GM10266 (cell line): ENCODE data around the gene RNPEP.

Experiments
- DNase-seq: peaks from one replicate; pipeline ENCODE4 v3.0.0; 2012; ENCODE audit errors: extremely low spot score
- TF ChIP-seq, protein P1 (sequence below): IDR thresholded peaks from 2 replicates; pipeline ENCODE4 v1.5.1; 2012; ENCODE audit warnings: mild to moderate bottlenecking, low read depth; ENCODE audit not compliant: control insufficient read depth, insufficient read depth; ENCODE audit errors: missing control alignments

The RNPEP gene

GRCh38 chr1:202004711-202005110, 22.3 kb downstream of the RNPEP start:
- TF ChIP-seq, protein P1, sequence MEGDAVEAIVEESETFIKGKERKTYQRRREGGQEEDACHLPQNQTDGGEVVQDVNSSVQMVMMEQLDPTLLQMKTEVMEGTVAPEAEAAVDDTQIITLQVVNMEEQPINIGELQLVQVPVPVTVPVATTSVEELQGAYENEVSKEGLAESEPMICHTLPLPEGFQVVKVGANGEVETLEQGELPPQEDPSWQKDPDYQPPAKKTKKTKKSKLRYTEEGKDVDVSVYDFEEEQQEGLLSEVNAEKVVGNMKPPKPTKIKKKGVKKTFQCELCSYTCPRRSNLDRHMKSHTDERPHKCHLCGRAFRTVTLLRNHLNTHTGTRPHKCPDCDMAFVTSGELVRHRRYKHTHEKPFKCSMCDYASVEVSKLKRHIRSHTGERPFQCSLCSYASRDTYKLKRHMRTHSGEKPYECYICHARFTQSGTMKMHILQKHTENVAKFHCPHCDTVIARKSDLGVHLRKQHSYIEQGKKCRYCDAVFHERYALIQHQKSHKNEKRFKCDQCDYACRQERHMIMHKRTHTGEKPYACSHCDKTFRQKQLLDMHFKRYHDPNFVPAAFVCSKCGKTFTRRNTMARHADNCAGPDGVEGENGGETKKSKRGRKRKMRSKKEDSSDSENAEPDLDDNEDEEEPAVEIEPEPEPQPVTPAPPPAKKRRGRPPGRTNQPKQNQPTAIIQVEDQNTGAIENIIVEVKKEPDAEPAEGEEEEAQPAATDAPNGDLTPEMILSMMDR, result no peak
- DNase-seq, result no peak

DNA sequence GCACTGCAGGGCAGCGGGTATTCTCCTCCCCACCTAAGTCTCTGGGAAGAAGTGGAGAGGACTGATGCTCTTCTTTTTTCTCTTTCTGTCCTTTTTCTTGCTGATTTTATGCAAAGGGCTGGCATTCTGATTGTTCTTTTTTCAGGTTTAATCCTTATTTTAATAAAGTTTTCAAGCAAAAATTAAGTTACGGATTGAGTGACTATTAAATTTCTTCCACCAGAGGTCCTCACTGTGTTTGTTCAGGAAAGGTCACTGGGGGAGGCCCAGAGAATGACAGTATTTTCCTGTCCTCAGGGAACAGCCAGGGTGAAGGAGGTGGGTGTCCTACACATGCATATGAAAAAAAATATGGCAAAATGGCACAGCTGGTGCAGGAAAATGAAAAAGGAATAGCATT, 23.5 kb downstream of the RNPEP start:
- no peak for DNase-seq
- TF ChIP-seq, protein P1, result no peak

DNA sequence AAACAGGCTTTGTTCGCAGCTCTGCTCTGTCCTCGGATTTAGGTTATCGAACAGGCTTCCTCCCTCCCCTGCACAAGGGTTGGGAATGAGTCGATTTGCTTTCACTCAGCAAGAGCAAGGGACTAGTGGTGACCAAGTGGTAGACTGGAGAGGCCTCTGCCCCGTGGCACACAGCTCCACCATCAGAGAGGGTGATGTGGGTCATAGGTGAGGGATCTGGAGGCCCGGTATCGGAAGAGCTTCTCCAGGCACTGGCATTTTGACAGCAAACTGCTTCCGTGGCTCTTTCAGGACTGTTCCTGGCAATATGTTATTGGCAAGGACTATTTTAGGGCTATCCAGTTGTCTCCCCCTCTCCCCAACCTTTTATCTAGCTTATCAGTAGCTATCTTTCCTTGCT, 24.9 kb downstream of the RNPEP start:
- TF ChIP-seq, protein P1, result no peak
- no peak for DNase-seq

DNA sequence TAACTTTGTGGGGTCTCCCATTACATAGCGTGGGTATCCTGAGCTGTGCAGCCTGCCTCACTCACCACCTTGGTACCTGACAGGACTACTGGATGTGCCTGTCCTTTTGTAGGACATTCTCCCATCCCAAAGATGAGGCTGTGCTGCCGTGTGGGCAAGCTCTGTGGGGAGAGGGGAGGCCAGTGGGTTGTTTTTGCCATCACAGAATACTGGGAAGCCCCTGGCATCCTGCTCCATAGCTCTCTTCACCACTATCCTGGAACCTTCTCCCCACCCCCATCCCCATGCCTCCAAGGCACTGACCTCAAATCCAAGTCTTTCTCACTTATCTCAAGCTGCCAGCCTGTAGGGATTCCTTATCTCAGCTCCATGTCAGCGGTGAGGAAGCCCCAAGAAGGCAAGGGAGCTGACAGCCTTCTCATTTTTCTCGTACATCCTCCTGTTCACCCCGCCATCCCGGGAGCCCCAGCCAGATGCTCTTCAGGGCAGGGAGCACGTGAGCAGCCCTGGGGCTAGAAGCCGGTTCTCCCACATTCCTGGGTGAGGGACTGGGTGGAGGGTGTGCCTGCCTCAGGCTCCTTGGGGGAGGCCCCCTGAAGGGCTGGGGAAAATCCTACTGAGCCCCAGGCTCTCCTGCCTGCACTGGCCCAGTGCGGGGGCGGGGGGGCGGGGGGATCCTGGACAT, 25.5 kb downstream of the RNPEP start:
- TF ChIP-seq, protein P1, result no peak
- no peak for DNase-seq

- DNase-seq, result peak; percentile 72
- TF ChIP-seq, protein P1, result peak; percentile 83
Measured at GRCh38 chr1:202009326-202010179, 27.1 kb downstream of the RNPEP start.

DNA sequence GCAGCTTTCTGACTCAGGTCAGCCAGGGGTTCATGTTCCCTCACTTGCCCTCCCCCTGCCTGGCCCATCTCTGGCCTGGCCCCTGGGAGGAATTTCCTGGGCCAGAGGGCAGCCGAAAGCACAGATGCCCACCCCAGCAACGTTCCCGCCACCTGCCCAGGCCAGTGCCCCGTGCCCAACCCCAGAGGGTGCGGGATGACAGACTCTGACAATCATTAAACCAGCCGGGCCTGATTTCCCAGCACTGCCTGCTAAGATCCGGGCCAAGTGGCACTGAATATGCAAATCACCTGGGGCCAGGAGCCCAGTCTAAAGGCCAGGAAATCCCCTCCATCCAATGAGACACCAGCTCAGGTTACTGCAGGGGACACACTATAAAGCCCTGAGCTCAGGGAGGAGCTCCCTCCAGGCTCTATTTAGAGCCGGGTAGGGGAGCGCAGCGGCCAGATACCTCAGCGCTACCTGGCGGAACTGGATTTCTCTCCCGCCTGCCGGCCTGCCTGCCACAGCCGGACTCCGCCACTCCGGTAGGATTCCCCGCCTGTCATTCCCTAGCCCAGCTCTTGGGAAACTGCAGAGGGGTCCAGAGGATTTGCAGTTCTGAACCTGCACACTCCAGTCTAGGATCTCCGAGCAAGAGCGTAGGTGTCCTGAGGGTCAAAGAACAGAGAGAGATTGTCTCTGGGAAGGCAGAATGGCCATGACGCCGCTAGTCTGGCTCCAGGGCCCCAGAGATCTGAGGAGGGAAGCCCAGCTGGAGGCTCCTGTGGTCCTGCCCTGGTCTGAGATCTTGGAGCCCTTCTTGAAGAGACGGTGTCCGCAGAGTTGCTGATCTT, 27.9 kb downstream of the RNPEP start, which contains the start of gene ELF3:
TSS of gene ELF3 (plus strand) at position 408 of the 836 bp plus-strand sequence. CDS start 550 bp downstream, outside the sequence.
- TF ChIP-seq, protein P1, result no peak
- peak; percentile 43 for DNase-seq

GRCh38 chr1:202011994-202012393, 29.5 kb downstream of the RNPEP start:
- TF ChIP-seq, protein P1, result no peak
- no peak for DNase-seq
